Fibroblast of the aortic adventitia (primary cell): ENCODE measurements around the gene ELK3. TPM values are rescaled to one million over a fixed set of nuclear protein-coding genes. Genes with fewer than 3 reads are reported as not detected.
A peak's percentile ranks its signal among the peaks of the same experiment; 100 is the strongest.

Experiments used
- DNase-seq: peaks from one replicate; pipeline ENCODE4 v3.0.0-alpha.2; 2010; ENCODE audit warnings: low read depth
- H3K4me3 ChIP-seq: 2 replicates; pipeline ENCODE4 v1.5.1; 2011; ENCODE audit warnings: low read depth, mild to moderate bottlenecking, control low read depth, low read length, moderate library complexity
- CTCF ChIP-seq: IDR thresholded peaks from 2 replicates; pipeline ENCODE4 v1.5.1; 2011; ENCODE audit warnings: mild to moderate bottlenecking, low read length, control low read depth, inconsistent platforms; ENCODE audit not compliant: insufficient read depth
- total RNA-seq: library from RNA; depleted of rRNA; stranded (reverse); fragments of >200 nt; gene quantifications from 2 replicates; pipeline ENCODE4 v1.2.3, GENCODE V29; 2012; ENCODE audit warnings: low replicate concordance

Gene ELK3
- total RNA-seq, 1 donor, result 75.0 TPM

GRCh38 chr12:96260231-96260630, 66.1 kb downstream of the ELK3 start:
- TF ChIP-seq CTCF, result no peak
- DNase-seq, result peak; percentile 40
- no peak overlapping the region for H3K4me3 ChIP-seq

GRCh38 chr12:96260644-96261043, 66.5 kb downstream of the ELK3 start:
- no peak for TF ChIP-seq CTCF
- H3K4me3 ChIP-seq, result no peak overlapping the region
- no peak for DNase-seq

- DNase-seq, result no peak
- TF ChIP-seq CTCF, result no peak
- H3K4me3 ChIP-seq, result no peak overlapping the region
Measured at GRCh38 chr12:96261557-96261956, 67.4 kb downstream of the ELK3 start.

- no peak overlapping the region for H3K4me3 ChIP-seq
- TF ChIP-seq CTCF, result no peak
- no peak for DNase-seq
Measured at GRCh38 chr12:96263449-96263902, 69.3 kb downstream of the ELK3 start.

- H3K4me3 ChIP-seq, result no peak overlapping the region
- no peak for TF ChIP-seq CTCF
- no peak for DNase-seq
Measured at GRCh38 chr12:96265400-96265799, 71.2 kb downstream of the ELK3 start.

- TF ChIP-seq CTCF, result no peak
- no peak for DNase-seq
- no peak overlapping the region for H3K4me3 ChIP-seq
Measured at GRCh38 chr12:96265836-96266235, 71.7 kb downstream of the ELK3 start.

- no peak overlapping the region for H3K4me3 ChIP-seq
- DNase-seq, result no peak
- TF ChIP-seq CTCF, result no peak
Measured at GRCh38 chr12:96266238-96266637, 72.1 kb downstream of the ELK3 start.
